Gastroesophageal sphincter (tissue), 4 donors: ENCODE measurements around the gene KDSR. TPM values are rescaled to one million over a fixed set of nuclear protein-coding genes. Genes with fewer than 3 reads are reported as not detected.

Experiments
- ATAC-seq: fragments of 150-250 bp; one replicate; pipeline ENCODE4 v1.9.1; 2016; ENCODE audit warnings: mild to moderate bottlenecking, moderate library complexity
- H3K27ac ChIP-seq, 4 donors: fragments of 200-600 bp; sonication (generic) in 3 of 4; 1 replicate in 3 of 4; 2 replicates in 1 of 4; pipeline ENCODE4 v1.5.1; 2016 to 2019
- H3K27me3 ChIP-seq: fragments of 200-600 bp; sonication (generic); one replicate; pipeline ENCODE4 v1.5.1; 2019
- H3K36me3 ChIP-seq, 2 donors: fragments of 200-600 bp; sonication (generic); one replicate each; pipeline ENCODE4 v1.5.1; 2019; ENCODE audit warnings: control low read depth in 1 of 2
- H3K4me1 ChIP-seq, 3 donors: fragments of 200-600 bp; sonication (generic); 1 replicate in 2 of 3; 2 replicates in 1 of 3; pipeline ENCODE4 v1.5.1; 2016 to 2019; ENCODE audit warnings: control low read depth in 2 of 3
- H3K4me3 ChIP-seq, 2 donors: fragments of 200-600 bp; sonication (generic); one replicate each; pipeline ENCODE4 v1.5.1; 2019; ENCODE audit warnings: mild to moderate bottlenecking in 1 of 2, moderate library complexity in 1 of 2
- H3K9me3 ChIP-seq, 3 donors: fragments of 200-600 bp; sonication (generic); one replicate each; pipeline ENCODE4 v1.5.1; 2017 to 2019; ENCODE audit warnings: control low read depth in 2 of 3
- CTCF ChIP-seq, 4 experiments: fragments of 200-600 bp in 2 of 4; fragments of 450-650 bp in 2 of 4; sonication (generic) in 1 of 4; IDR thresholded peaks; one replicate each; pipeline ENCODE4 v1.5.1; 2017 to 2019; ENCODE audit warnings: antibody characterized with exemption in 4 of 4, mild to moderate bottlenecking in 2 of 4, moderate library complexity in 2 of 4
- EP300 ChIP-seq: sonication (generic); formaldehyde crosslinking; IDR thresholded peaks from one replicate; pipeline ENCODE4 v1.6.1; 2017; ENCODE audit warnings: antibody characterized with exemption, mild to moderate bottlenecking
- POLR2A ChIP-seq, 2 donors: fragments of 450-650 bp; IDR thresholded peaks; one replicate each; pipeline ENCODE4 v1.6.1; 2017; ENCODE audit warnings: antibody characterized with exemption in 2 of 2, mild to moderate bottlenecking in 2 of 2, moderate library complexity in 1 of 2
- POLR2AphosphoS5 ChIP-seq: sonication (generic); formaldehyde crosslinking; IDR thresholded peaks from one replicate; pipeline ENCODE4 v1.6.1; 2017; ENCODE audit warnings: antibody characterized with exemption
- WGBS, 2 donors: methylation state at CpG; one replicate each; pipeline ENCODE4 v1.1.5; 2018; ENCODE audit warnings: low coverage in 1 of 2; 5-methylcytosine and 5-hydroxymethylcytosine counted together
- total RNA-seq, 4 donors: library from RNA; depleted of rRNA; stranded (reverse); fragments of >200 nt; gene quantifications; one replicate each; pipeline ENCODE4 v1.1.0, GENCODE V29; 2016

The KDSR gene
- total RNA-seq, 4 donors from 2014 or later = 36.9 to 67.3 (median 51.2) TPM

- ATAC-seq = no peak
- WGBS, 2 donors = 82% methylated on average over 1 of the region's 1 CpG; no CpG with 5 or more reads in 1 of the 2 donors
- H3K36me3 ChIP-seq = peaks cover 3 to 84% of the 10 kb centered on the region in 2 donors
- no peak overlapping the region for H3K4me3 ChIP-seq
- H3K9me3 ChIP-seq = no peaks in the 10 kb centered on the region
- no peaks in the 10 kb centered on the region for H3K27me3 ChIP-seq
- no peak overlapping the region for H3K27ac ChIP-seq
- TF ChIP-seq POLR2A (IDR thresholded peaks at IDR 0.05) (no peak), CTCF (IDR thresholded peaks at IDR 0.05) (no peak), EP300 (no peak), POLR2AphosphoS5 (no peak)
- H3K4me1 ChIP-seq = no peaks in the 10 kb centered on the region
Observed at GRCh38 chr18:63407734-63408133, 40.7 kb upstream of the KDSR start.

GRCh38 chr18:63405986-63406385, 39.0 kb upstream of the KDSR start:
- no peaks in the 10 kb centered on the region for H3K9me3 ChIP-seq
- no peak overlapping the region for H3K4me3 ChIP-seq
- H3K4me1 ChIP-seq = no peaks in the 10 kb centered on the region
- peaks cover 7 to 91% of the 10 kb centered on the region in 2 donors for H3K36me3 ChIP-seq
- no peaks in the 10 kb centered on the region for H3K27me3 ChIP-seq
- TF ChIP-seq POLR2A (IDR thresholded peaks at IDR 0.05) = no peak
- TF ChIP-seq EP300 = no peak
- no peak for TF ChIP-seq CTCF (IDR thresholded peaks at IDR 0.05)
- TF ChIP-seq POLR2AphosphoS5 = no peak
- ATAC-seq = no peak
- H3K27ac ChIP-seq = no peak overlapping the region
- WGBS, 2 donors = 82 to 94% methylated on average over 2 to 3 of the region's 3 CpGs

GRCh38 chr18:63402246-63403162, 35.5 kb upstream of the KDSR start:
- H3K27me3 ChIP-seq = no peaks in the 10 kb centered on the region
- H3K9me3 ChIP-seq = no peaks in the 10 kb centered on the region
- H3K4me1 ChIP-seq = no peaks in the 10 kb centered on the region
- peaks cover 4 to 91% of the 10 kb centered on the region in 2 donors for H3K36me3 ChIP-seq
- H3K27ac ChIP-seq = no peak overlapping the region
- TF ChIP-seq POLR2AphosphoS5 = no peak
- 74 to 85% methylated on average over 5 to 8 of the region's 8 CpGs for WGBS, 2 donors
- H3K4me3 ChIP-seq = no peak overlapping the region
- no peak for ATAC-seq

- no peak overlapping the region for H3K27ac ChIP-seq
- no peak for TF ChIP-seq CTCF (IDR thresholded peaks at IDR 0.05)
- TF ChIP-seq EP300 = no peak
- no peak for TF ChIP-seq POLR2A (IDR thresholded peaks at IDR 0.05)
- no peak for TF ChIP-seq POLR2AphosphoS5
- peaks cover 4 to 100% of the 10 kb centered on the region in 2 donors for H3K36me3 ChIP-seq
- 85 to 93% methylated on average over 3 of the region's 3 CpGs for WGBS, 2 donors
- H3K27me3 ChIP-seq = no peaks in the 10 kb centered on the region
- no peak for ATAC-seq
- H3K9me3 ChIP-seq = no peaks in the 10 kb centered on the region
- no peak overlapping the region for H3K4me3 ChIP-seq
- H3K4me1 ChIP-seq = no peaks in the 10 kb centered on the region
Observed at GRCh38 chr18:63399300-63399699, 32.3 kb upstream of the KDSR start.

GRCh38 chr18:63397349-63397748, 30.3 kb upstream of the KDSR start:
- H3K27me3 ChIP-seq = no peaks in the 10 kb centered on the region
- TF ChIP-seq POLR2AphosphoS5 = no peak
- no peak for TF ChIP-seq POLR2A (IDR thresholded peaks at IDR 0.05)
- no peak for TF ChIP-seq EP300
- no peaks in the 10 kb centered on the region for H3K4me1 ChIP-seq
- ATAC-seq = no peak
- H3K4me3 ChIP-seq = no peak overlapping the region
- WGBS, 2 donors = 81 to 86% methylated on average over 1 of the region's 1 CpG
- no peaks in the 10 kb centered on the region for H3K9me3 ChIP-seq
- H3K27ac ChIP-seq = no peak overlapping the region
- peaks cover 3 to 100% of the 10 kb centered on the region in 2 donors for H3K36me3 ChIP-seq

- Histone ChIP-seq H3K4me3 (no peak overlapping the region), H3K27ac (no peak overlapping the region), H3K36me3 (peaks cover 0 to 100% of the 10 kb centered on the region in 2 donors), H3K27me3 (no peaks in the 10 kb centered on the region), H3K9me3 (no peaks in the 10 kb centered on the region), H3K4me1 (no peaks in the 10 kb centered on the region)
- 81 to 94% methylated on average over 1 of the region's 1 CpG for WGBS, 2 donors
- TF ChIP-seq POLR2AphosphoS5 = no peak
- no peak for TF ChIP-seq EP300
- no peak for ATAC-seq
Observed at GRCh38 chr18:63395503-63395902, 28.5 kb upstream of the KDSR start.
